HEK293T (cell line): ENCODE data around the gene FAM193A.
"Not testable (repeated sequence)": the region's sequence is repeated elsewhere in the genome, so short reads cannot be mapped to it uniquely, and the experiment has no call there.

Experiments used
- CTCF ChIA-PET: fragments of 350-600 bp; formaldehyde crosslinking; extraction: SDS; loops from one replicate; lab custom pipeline; 2021; ENCODE audit warnings: antibody characterized with exemption, inconsistent platforms; lab: Yijun Ruan, JAX
- POLR2A ChIA-PET: fragments of 350-600 bp; formaldehyde crosslinking; extraction: SDS; loops from one replicate; lab custom pipeline; 2020; ENCODE audit warnings: antibody characterized with exemption, inconsistent platforms; lab: Yijun Ruan, JAX
- DNase-seq: peaks from one replicate; pipeline ENCODE4 v3.0.0; 2012; ENCODE audit warnings: mixed read lengths; ENCODE audit errors: extremely low spot score
- ARNT ChIP-seq: fragments of 450-650 bp; IDR thresholded peaks from 2 replicates; pipeline ENCODE4 v1.6.1; 2017; ENCODE audit warnings: mild to moderate bottlenecking
- BHLHE40 ChIP-seq: fragments of 450-650 bp; IDR thresholded peaks from 2 replicates; pipeline ENCODE4 v1.6.1; 2016; ENCODE audit warnings: mild to moderate bottlenecking, moderate library complexity, borderline replicate concordance
- CTBP1 ChIP-seq: fragments of 450-650 bp; IDR thresholded peaks from 2 replicates; pipeline ENCODE4 v1.6.1; 2016; ENCODE audit warnings: borderline replicate concordance
- ELF4 ChIP-seq: fragments of 450-650 bp; IDR thresholded peaks from 2 replicates; pipeline ENCODE4 v1.6.1; 2017; ENCODE audit warnings: antibody characterized with exemption
- FOXA1 ChIP-seq: fragments of 450-650 bp; IDR thresholded peaks from 2 replicates; pipeline ENCODE4 v1.6.1; 2016; ENCODE audit warnings: mild to moderate bottlenecking
- FOXK2 ChIP-seq: fragments of 450-650 bp; IDR thresholded peaks from 2 replicates; pipeline ENCODE4 v1.6.1; 2016; ENCODE audit warnings: mild to moderate bottlenecking
- FOXM1 ChIP-seq: fragments of 450-650 bp; IDR thresholded peaks from 2 replicates; pipeline ENCODE4 v1.6.1; 2017; ENCODE audit warnings: mild to moderate bottlenecking, borderline replicate concordance
- HDGF ChIP-seq: fragments of 450-650 bp; IDR thresholded peaks from 2 replicates; pipeline ENCODE4 v1.6.1; 2017; ENCODE audit warnings: antibody characterized with exemption, borderline replicate concordance
- L3MBTL2 ChIP-seq: fragments of 450-650 bp; conservative IDR thresholded peaks from 2 replicates; pipeline ENCODE4 v1.6.1; 2016; ENCODE audit warnings: mild to moderate bottlenecking
- LEF1 ChIP-seq: fragments of 450-650 bp; IDR thresholded peaks from 2 replicates; pipeline ENCODE4 v1.6.1; 2017; ENCODE audit warnings: mild to moderate bottlenecking, borderline replicate concordance
- NFRKB ChIP-seq: fragments of 450-650 bp; IDR thresholded peaks from 2 replicates; pipeline ENCODE4 v1.6.1; 2016; ENCODE audit warnings: mild to moderate bottlenecking, moderate library complexity
- PKNOX1 ChIP-seq: fragments of 450-650 bp; IDR thresholded peaks from 2 replicates; pipeline ENCODE4 v1.6.1; 2016
- SP1 ChIP-seq: fragments of 450-650 bp; IDR thresholded peaks from 2 replicates; pipeline ENCODE4 v1.6.1; 2017
- SUZ12 ChIP-seq: fragments of 450-650 bp; IDR thresholded peaks from 2 replicates; pipeline ENCODE4 v1.6.1; 2016; ENCODE audit warnings: mild to moderate bottlenecking
- TARDBP ChIP-seq: fragments of 450-650 bp; IDR thresholded peaks from 2 replicates; pipeline ENCODE4 v1.6.1; 2016
- ZNF384 ChIP-seq: fragments of 450-650 bp; IDR thresholded peaks from 2 replicates; pipeline ENCODE4 v1.6.1; 2016

The FAM193A gene

GRCh38 chr4:2732526-2732925 lies 196.1 kb downstream of the FAM193A start:
- ChIA-PET CTCF (interaction anchor here (0.6 kb wide), 1 partner anchor 51 kb away, joined by 4 read pairs; no protein-coding TSS in a partner anchor), POLR2A (no interaction called here)
- no peak for TF ChIP-seq BHLHE40
- no peak for DNase-seq

- ChIA-PET POLR2A (no interaction called here), CTCF (interaction anchor here (0.6 kb wide), 1 partner anchor 52 kb away, joined by 4 read pairs; no protein-coding TSS in a partner anchor)
- DNase-seq: no peak
These were observed 196.8 kb downstream of the FAM193A start for GRCh38 chr4:2733001-2733843.

GRCh38 chr4:2733844-2734574 lies 197.6 kb downstream of the FAM193A start:
- DNase-seq: no peak
- no peak for TF ChIP-seq PKNOX1
- POLR2A ChIA-PET: no interaction called here
- CTCF ChIA-PET: no interaction called here

More at GRCh38 chr4:2733001-2733843, 196.8 kb downstream of the FAM193A start:
- TF ChIP-seq FOXA1: no peak
- no peak for TF ChIP-seq HDGF
- no peak for TF ChIP-seq SP1
- no peak for TF ChIP-seq FOXM1
- no peak for TF ChIP-seq L3MBTL2
- TF ChIP-seq TARDBP: no peak
- TF ChIP-seq ZNF384: no peak
- no peak for TF ChIP-seq ELF4
- TF ChIP-seq LEF1: no peak
- no peak for TF ChIP-seq ARNT
- no peak for TF ChIP-seq BHLHE40
- TF ChIP-seq SUZ12: no peak
- no peak for TF ChIP-seq NFRKB
- TF ChIP-seq CTBP1: no peak
- TF ChIP-seq PKNOX1: no peak
- no peak for TF ChIP-seq FOXK2

- CTCF ChIA-PET: no interaction called here
- POLR2A ChIA-PET: no interaction called here
- TF ChIP-seq NFRKB: no peak
- no peak for TF ChIP-seq L3MBTL2
- TF ChIP-seq HDGF: no peak
- TF ChIP-seq FOXA1: no peak
- no peak for TF ChIP-seq BHLHE40
- no peak for TF ChIP-seq FOXM1
- no peak for TF ChIP-seq CTBP1
- TF ChIP-seq ZNF384: no peak
- DNase-seq: no peak
These were observed 198.2 kb downstream of the FAM193A start for GRCh38 chr4:2734612-2735011.

- no peak for TF ChIP-seq L3MBTL2
- TF ChIP-seq SP1: no peak
- TF ChIP-seq ARNT: no peak
- no peak for TF ChIP-seq SUZ12
- TF ChIP-seq FOXK2: no peak
- TF ChIP-seq FOXA1: no peak
- TF ChIP-seq HDGF: no peak
- TF ChIP-seq CTBP1: no peak
- ChIA-PET POLR2A (no interaction called here), CTCF (no interaction called here)
- no peak for DNase-seq
These were observed 199.4 kb downstream of the FAM193A start for GRCh38 chr4:2735869-2736268.

- POLR2A ChIA-PET, DNase-seq, CTCF ChIA-PET: not testable (repeated sequence)
These were observed 201.8 kb downstream of the FAM193A start for GRCh38 chr4:2738296-2738695.

GRCh38 chr4:2741626-2742025 lies 205.2 kb downstream of the FAM193A start:
- ChIA-PET POLR2A (no interaction called here), CTCF (no interaction called here)
- TF ChIP-seq FOXA1 (no peak), ARNT (no peak), L3MBTL2 (no peak), FOXM1 (no peak), FOXK2 (no peak)
- no peak for DNase-seq
